Liver (tissue), 9 donors: ENCODE results near the gene FAM110A. TPM values are rescaled to one million over a fixed set of nuclear protein-coding genes. Genes with fewer than 3 reads are reported as not detected.

Experiments
- DNase-seq: peaks from one replicate; pipeline ENCODE4 v3.0.0-alpha.2; 2017; ENCODE audit warnings: low spot score
- H3K27ac ChIP-seq, 2 donors: one replicate each; pipeline ENCODE4 v1.7.0; 2013; ENCODE audit warnings: inconsistent platforms in 2 of 2, low read length in 2 of 2, control low read depth in 1 of 2, low read depth in 1 of 2, mild to moderate bottlenecking in 1 of 2
- H3K27me3 ChIP-seq, 4 donors: one replicate each; pipeline versions ENCODE4 v1.6.1 to v1.7.0; 2013; ENCODE audit warnings: low read length in 3 of 4, inconsistent platforms in 1 of 4, mild to moderate bottlenecking in 1 of 4, moderate library complexity in 1 of 4; ENCODE audit not compliant: control insufficient read depth in 4 of 4, insufficient read depth in 4 of 4
- H3K36me3 ChIP-seq, 4 donors: one replicate each; pipeline versions ENCODE4 v1.6.1 to v1.7.0; 2013; ENCODE audit warnings: low read length in 3 of 4, mild to moderate bottlenecking in 3 of 4, low read depth in 1 of 4, moderate library complexity in 1 of 4; ENCODE audit not compliant: control insufficient read depth in 4 of 4, insufficient read depth in 3 of 4
- H3K4me1 ChIP-seq, 4 donors: one replicate each; pipeline versions ENCODE4 v1.6.1 to v1.7.0; 2013; ENCODE audit warnings: low read length in 3 of 4, mild to moderate bottlenecking in 3 of 4, moderate library complexity in 1 of 4; ENCODE audit not compliant: control insufficient read depth in 4 of 4, insufficient read depth in 4 of 4
- H3K4me3 ChIP-seq, 3 donors: one replicate each; pipeline versions ENCODE4 v1.6.1 to v1.7.0; 2013; ENCODE audit warnings: low read length in 3 of 3, control low read depth in 1 of 3, low read depth in 1 of 3, mild to moderate bottlenecking in 1 of 3
- H3K9ac ChIP-seq, 2 donors: one replicate each; pipeline ENCODE4 v1.7.0; 2013; ENCODE audit warnings: low read length in 2 of 2, mild to moderate bottlenecking in 2 of 2, moderate library complexity in 2 of 2, control low read depth in 1 of 2, low read depth in 1 of 2
- H3K9me3 ChIP-seq, 4 donors: one replicate each; pipeline versions ENCODE4 v1.6.1 to v1.7.0; 2013; ENCODE audit warnings: low read length in 3 of 4; ENCODE audit not compliant: control insufficient read depth in 4 of 4
- FOXA1 ChIP-seq: IDR thresholded peaks from 2 replicates; pipeline ENCODE4 v1.6.1; 2016; ENCODE audit warnings: antibody characterized with exemption
- FOXA2 ChIP-seq: IDR thresholded peaks from 2 replicates; pipeline ENCODE4 v1.6.1; 2016; ENCODE audit warnings: antibody characterized with exemption
- GABPA ChIP-seq, 2 donors: IDR thresholded peaks in 1 of 2; conservative IDR thresholded peaks in 1 of 2; 2 replicates each; pipeline ENCODE4 v1.6.1; 2016; ENCODE audit warnings: antibody characterized with exemption in 2 of 2, mild to moderate bottlenecking in 1 of 2, moderate library complexity in 1 of 2
- HNF4A ChIP-seq, 2 donors: conservative IDR thresholded peaks; 2 replicates each; pipeline ENCODE4 v1.6.1; 2016; ENCODE audit warnings: antibody characterized with exemption in 2 of 2, mild to moderate bottlenecking in 2 of 2
- HNF4G ChIP-seq: IDR thresholded peaks from 2 replicates; pipeline ENCODE4 v1.6.1; 2016; ENCODE audit warnings: antibody characterized with exemption
- JUND ChIP-seq, 2 donors: IDR thresholded peaks; 2 replicates each; pipeline ENCODE4 v1.6.1; 2016; ENCODE audit warnings: antibody characterized with exemption in 2 of 2
- NR2F2 ChIP-seq: IDR thresholded peaks from 2 replicates; pipeline ENCODE4 v1.6.1; 2016; ENCODE audit warnings: antibody characterized with exemption
- RAD21 ChIP-seq, 2 donors: IDR thresholded peaks; 2 replicates each; pipeline ENCODE4 v1.6.1; 2016; ENCODE audit warnings: antibody characterized with exemption in 2 of 2, mild to moderate bottlenecking in 2 of 2
- RXRA ChIP-seq, 2 donors: IDR thresholded peaks; 2 replicates each; pipeline ENCODE4 v1.6.1; 2017 to 2018; ENCODE audit warnings: antibody characterized with exemption in 2 of 2, mild to moderate bottlenecking in 1 of 2
- SP1 ChIP-seq: IDR thresholded peaks from 2 replicates; pipeline ENCODE4 v1.6.1; 2018; ENCODE audit warnings: antibody characterized with exemption, mild to moderate bottlenecking
- TAF1 ChIP-seq: conservative IDR thresholded peaks from 2 replicates; pipeline ENCODE4 v1.6.1; 2016; ENCODE audit warnings: antibody characterized with exemption, mild to moderate bottlenecking
- YY1 ChIP-seq: IDR thresholded peaks from 2 replicates; pipeline ENCODE4 v1.6.1; 2016; ENCODE audit warnings: antibody characterized with exemption, mild to moderate bottlenecking
- WGBS: extraction: QIAGEN DNeasy Blood & Tissue Kit; methylation state at CpG from one replicate; pipeline ENCODE4 v1.1.7; 2013; 5-methylcytosine and 5-hydroxymethylcytosine counted together
- polyA plus RNA-seq, 2 donors: library from polyadenylated mRNA; stranded (reverse) in 1 of 2; unstranded in 1 of 2; fragments of 200-250 nt in 1 of 2; fragments of >200 nt in 1 of 2; fragmentation: Nextera tagmentation in 1 of 2; extraction: Ambion mirVana in 1 of 2; gene quantifications; one replicate each; pipeline versions ENCODE4 v1.2.1 to v1.2.3, GENCODE V29; 2013 to 2015
- total RNA-seq, 2 donors: library from RNA; depleted of rRNA; stranded (reverse); fragments of >200 nt; gene quantifications; one replicate each; pipeline ENCODE4 v1.2.3, GENCODE V29; 2014
- TF ChIP-seq, protein P1 (sequence below): IDR thresholded peaks from 2 replicates; pipeline ENCODE4 v1.6.1; 2016; ENCODE audit warnings: antibody characterized with exemption
- TF ChIP-seq, protein P2 (sequence below): IDR thresholded peaks from 2 replicates; pipeline ENCODE4 v1.6.1; 2016; ENCODE audit warnings: antibody characterized with exemption, mild to moderate bottlenecking
- TF ChIP-seq, protein P3 (sequence below): fragments of 150-350 bp; IDR thresholded peaks from 2 replicates; pipeline ENCODE4 v1.5.1; 2017; ENCODE audit warnings: improper control_type of control experiment, low read depth, low read length; ENCODE audit not compliant: missing input control
- TF ChIP-seq, protein P4 (sequence below): IDR thresholded peaks from 2 replicates; pipeline ENCODE4 v1.6.1; 2016; ENCODE audit warnings: antibody characterized with exemption
- TF ChIP-seq, protein P5 (sequence below): IDR thresholded peaks from 2 replicates; pipeline ENCODE4 v1.6.1; 2016; ENCODE audit warnings: antibody characterized with exemption
- donor health status: healthy.
- donor health status: healthy.
- donor health status: healthy.
- donor health status: healthy.
- donor health status: healthy.

The FAM110A gene
- total and polyA plus RNA-seq, 4 donors = 1.2 to 6.7 (median 2.0) TPM

DNA sequence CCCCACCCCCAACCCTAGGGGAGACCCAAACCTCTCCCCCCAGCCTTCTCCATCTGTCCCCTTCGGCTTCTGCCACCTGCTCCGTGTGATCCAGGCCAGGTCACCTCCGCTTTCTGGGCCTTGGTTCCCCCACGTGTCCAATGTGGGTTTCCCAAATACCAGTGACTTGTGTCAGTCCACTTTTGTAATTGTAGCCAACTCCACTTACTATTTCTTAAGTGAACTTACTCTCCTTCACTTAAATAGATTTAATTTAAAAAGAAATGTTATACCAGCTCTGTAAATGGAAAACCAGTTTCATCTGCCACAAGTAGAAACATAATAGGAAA, 10.0 kb upstream of the FAM110A start:
- TF ChIP-seq FOXA2 = no peak
- TF ChIP-seq, protein P1, sequence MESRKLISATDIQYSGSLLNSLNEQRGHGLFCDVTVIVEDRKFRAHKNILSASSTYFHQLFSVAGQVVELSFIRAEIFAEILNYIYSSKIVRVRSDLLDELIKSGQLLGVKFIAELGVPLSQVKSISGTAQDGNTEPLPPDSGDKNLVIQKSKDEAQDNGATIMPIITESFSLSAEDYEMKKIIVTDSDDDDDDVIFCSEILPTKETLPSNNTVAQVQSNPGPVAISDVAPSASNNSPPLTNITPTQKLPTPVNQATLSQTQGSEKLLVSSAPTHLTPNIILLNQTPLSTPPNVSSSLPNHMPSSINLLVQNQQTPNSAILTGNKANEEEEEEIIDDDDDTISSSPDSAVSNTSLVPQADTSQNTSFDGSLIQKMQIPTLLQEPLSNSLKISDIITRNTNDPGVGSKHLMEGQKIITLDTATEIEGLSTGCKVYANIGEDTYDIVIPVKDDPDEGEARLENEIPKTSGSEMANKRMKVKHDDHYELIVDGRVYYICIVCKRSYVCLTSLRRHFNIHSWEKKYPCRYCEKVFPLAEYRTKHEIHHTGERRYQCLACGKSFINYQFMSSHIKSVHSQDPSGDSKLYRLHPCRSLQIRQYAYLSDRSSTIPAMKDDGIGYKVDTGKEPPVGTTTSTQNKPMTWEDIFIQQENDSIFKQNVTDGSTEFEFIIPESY = no peak
- TF ChIP-seq HNF4A (conservative IDR thresholded peaks at IDR 0.05) = no peak
- TF ChIP-seq, protein P2, sequence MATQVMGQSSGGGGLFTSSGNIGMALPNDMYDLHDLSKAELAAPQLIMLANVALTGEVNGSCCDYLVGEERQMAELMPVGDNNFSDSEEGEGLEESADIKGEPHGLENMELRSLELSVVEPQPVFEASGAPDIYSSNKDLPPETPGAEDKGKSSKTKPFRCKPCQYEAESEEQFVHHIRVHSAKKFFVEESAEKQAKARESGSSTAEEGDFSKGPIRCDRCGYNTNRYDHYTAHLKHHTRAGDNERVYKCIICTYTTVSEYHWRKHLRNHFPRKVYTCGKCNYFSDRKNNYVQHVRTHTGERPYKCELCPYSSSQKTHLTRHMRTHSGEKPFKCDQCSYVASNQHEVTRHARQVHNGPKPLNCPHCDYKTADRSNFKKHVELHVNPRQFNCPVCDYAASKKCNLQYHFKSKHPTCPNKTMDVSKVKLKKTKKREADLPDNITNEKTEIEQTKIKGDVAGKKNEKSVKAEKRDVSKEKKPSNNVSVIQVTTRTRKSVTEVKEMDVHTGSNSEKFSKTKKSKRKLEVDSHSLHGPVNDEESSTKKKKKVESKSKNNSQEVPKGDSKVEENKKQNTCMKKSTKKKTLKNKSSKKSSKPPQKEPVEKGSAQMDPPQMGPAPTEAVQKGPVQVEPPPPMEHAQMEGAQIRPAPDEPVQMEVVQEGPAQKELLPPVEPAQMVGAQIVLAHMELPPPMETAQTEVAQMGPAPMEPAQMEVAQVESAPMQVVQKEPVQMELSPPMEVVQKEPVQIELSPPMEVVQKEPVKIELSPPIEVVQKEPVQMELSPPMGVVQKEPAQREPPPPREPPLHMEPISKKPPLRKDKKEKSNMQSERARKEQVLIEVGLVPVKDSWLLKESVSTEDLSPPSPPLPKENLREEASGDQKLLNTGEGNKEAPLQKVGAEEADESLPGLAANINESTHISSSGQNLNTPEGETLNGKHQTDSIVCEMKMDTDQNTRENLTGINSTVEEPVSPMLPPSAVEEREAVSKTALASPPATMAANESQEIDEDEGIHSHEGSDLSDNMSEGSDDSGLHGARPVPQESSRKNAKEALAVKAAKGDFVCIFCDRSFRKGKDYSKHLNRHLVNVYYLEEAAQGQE = no peak
- TF ChIP-seq NR2F2 = no peak
- Histone ChIP-seq H3K4me1 (no peaks in the 10 kb centered on the region), H3K27me3 (no peaks in the 10 kb centered on the region), H3K9me3 (no peaks in the 10 kb centered on the region), H3K9ac (no peak overlapping the region), H3K4me3 (no peak overlapping the region), H3K36me3 (no peaks in the 10 kb centered on the region), H3K27ac (no peak overlapping the region)
- WGBS = 95% methylated on average over 4 of the region's 4 CpGs
- DNase-seq = no peak

DNA sequence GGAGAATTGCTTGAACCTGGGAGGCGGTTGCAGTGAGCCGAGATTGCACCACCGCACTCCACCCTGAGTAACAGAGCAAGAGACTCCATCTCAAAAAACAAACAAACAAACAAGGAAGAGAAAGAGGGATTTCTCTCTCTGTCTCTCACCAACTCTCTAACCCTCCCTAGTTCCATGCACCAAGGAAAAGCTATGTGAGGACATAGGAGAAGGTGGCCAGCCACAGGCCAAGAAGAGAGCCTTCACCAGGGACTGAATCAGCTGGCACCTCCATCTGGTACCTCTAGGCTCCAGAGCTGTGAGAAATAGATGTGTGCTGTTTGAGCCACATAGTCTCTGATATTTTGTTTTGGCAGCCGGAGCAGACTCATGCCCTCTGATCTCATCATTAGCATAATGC, 9.0 kb upstream of the FAM110A start:
- TF ChIP-seq, protein P3, sequence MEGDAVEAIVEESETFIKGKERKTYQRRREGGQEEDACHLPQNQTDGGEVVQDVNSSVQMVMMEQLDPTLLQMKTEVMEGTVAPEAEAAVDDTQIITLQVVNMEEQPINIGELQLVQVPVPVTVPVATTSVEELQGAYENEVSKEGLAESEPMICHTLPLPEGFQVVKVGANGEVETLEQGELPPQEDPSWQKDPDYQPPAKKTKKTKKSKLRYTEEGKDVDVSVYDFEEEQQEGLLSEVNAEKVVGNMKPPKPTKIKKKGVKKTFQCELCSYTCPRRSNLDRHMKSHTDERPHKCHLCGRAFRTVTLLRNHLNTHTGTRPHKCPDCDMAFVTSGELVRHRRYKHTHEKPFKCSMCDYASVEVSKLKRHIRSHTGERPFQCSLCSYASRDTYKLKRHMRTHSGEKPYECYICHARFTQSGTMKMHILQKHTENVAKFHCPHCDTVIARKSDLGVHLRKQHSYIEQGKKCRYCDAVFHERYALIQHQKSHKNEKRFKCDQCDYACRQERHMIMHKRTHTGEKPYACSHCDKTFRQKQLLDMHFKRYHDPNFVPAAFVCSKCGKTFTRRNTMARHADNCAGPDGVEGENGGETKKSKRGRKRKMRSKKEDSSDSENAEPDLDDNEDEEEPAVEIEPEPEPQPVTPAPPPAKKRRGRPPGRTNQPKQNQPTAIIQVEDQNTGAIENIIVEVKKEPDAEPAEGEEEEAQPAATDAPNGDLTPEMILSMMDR = no peak
- TF ChIP-seq, protein P4, sequence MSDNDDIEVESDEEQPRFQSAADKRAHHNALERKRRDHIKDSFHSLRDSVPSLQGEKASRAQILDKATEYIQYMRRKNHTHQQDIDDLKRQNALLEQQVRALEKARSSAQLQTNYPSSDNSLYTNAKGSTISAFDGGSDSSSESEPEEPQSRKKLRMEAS = no peak
- TF ChIP-seq FOXA2 (no peak), RAD21 (IDR thresholded peaks at IDR 0.05) (no peak), SP1 (no peak), JUND (IDR thresholded peaks at IDR 0.05) (no peak), HNF4A (conservative IDR thresholded peaks at IDR 0.05) (no peak), RXRA (IDR thresholded peaks at IDR 0.05) (no peak), YY1 (no peak), TAF1 (no peak), HNF4G (no peak), GABPA (IDR thresholded peaks at IDR 0.05 in 1 of 2, conservative IDR thresholded peaks at IDR 0.05 in 1 of 2) (no peak), FOXA1 (no peak), NR2F2 (no peak)
- TF ChIP-seq, protein P1 = no peak
- TF ChIP-seq, protein P2 = no peak
- TF ChIP-seq, protein P5, sequence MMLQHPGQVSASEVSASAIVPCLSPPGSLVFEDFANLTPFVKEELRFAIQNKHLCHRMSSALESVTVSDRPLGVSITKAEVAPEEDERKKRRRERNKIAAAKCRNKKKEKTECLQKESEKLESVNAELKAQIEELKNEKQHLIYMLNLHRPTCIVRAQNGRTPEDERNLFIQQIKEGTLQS = no peak
- Histone ChIP-seq H3K9ac (no peak overlapping the region), H3K36me3 (no peaks in the 10 kb centered on the region), H3K27ac (no peak overlapping the region), H3K9me3 (no peaks in the 10 kb centered on the region), H3K4me3 (no peak overlapping the region), H3K27me3 (no peaks in the 10 kb centered on the region), H3K4me1 (no peaks in the 10 kb centered on the region)
- WGBS = 95% methylated on average over 4 of the region's 4 CpGs
- no peak for DNase-seq
